ENCODE data around the gene MYO16. TPM values are rescaled to one million over a fixed set of nuclear protein-coding genes. Genes with fewer than 3 reads are reported as not detected.
A peak's percentile ranks its signal among the peaks of the same experiment; 100 is the strongest.

MYO16 gene
- total RNA-seq, 6 experiments from 2014 or later, result not detected

- Mint-ChIP-seq H3K36me3 (ENCODE audit: low read depth) (peaks cover 5% of the 10 kb centered on the region; the same call in 1 of the 2 replicates), H3K27me3 (ENCODE audit: insufficient read depth) (no peaks in the 10 kb centered on the region; the same call in 1 of the 2 replicates), H3K4me3 (peak overlapping the region; percentile 72; the same call in 1 of the 2 replicates), H3K27ac (peak overlapping the region; percentile 95), H3K9me3 (no peaks in the 10 kb centered on the region), H3K4me1 (ENCODE audit: low read depth) (peaks cover 47% of the 10 kb centered on the region)
- TF ChIP-seq CTCF (IDR thresholded peaks at IDR 0.05), result no peak
- no peak for DNase-seq
Observed at GRCh38 chr13:109157275-109157674, 527.9 kb downstream of the MYO16 start.

- TF ChIP-seq CTCF (IDR thresholded peaks at IDR 0.05), result no peak
- H3K36me3 Mint-ChIP-seq (ENCODE audit: low read depth), result peaks cover 5% of the 10 kb centered on the region; the same call in 1 of the 2 replicates
- H3K27ac Mint-ChIP-seq, result peak overlapping the region; percentile 14; the same call in 1 of the 2 replicates
- no peak for DNase-seq
- no peaks in the 10 kb centered on the region; the same call in 1 of the 2 replicates for H3K27me3 Mint-ChIP-seq (ENCODE audit: insufficient read depth)
- H3K4me3 Mint-ChIP-seq, result no peak overlapping the region
- H3K4me1 Mint-ChIP-seq (ENCODE audit: low read depth), result peaks cover 47% of the 10 kb centered on the region
- no peaks in the 10 kb centered on the region for H3K9me3 Mint-ChIP-seq
Observed at GRCh38 chr13:109158383-109158782, 529.0 kb downstream of the MYO16 start.

DNA sequence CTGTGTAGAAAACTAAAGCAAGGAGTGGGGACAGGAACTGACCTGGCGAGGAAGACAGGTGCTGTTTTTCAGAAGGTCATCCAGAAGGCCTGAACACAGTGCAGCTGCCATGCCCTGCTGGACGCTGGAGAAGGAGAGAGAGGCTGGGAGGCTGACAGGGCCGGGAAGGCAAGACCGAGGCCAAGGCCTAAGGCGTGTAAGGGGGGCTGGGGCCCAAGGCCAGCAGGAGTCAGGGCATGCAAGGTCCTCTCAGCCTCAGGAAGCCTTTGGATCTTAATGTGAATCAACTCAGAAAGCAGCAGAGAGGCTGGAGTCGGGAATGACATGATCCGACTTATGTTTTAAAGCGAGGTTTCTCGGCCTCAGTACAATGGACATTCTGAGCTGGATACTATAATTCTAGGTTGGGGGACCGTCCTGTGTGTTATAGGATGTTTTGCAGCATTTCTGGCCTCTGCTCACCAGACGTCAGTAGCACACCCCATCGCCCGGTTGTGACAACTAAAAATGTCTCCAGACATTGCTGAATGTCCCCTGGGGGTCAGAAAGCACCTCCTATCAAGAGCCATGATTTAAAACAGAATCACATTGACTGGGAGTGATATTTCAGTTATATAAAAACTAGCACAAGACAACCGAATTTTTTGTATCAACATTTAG lies 530.4 kb downstream of the MYO16 start:
- Mint-ChIP-seq H3K4me3 (no peak overlapping the region), H3K4me1 (ENCODE audit: low read depth) (peaks cover 39% of the 10 kb centered on the region), H3K9me3 (no peaks in the 10 kb centered on the region), H3K27ac (no peak overlapping the region), H3K27me3 (ENCODE audit: insufficient read depth) (no peaks in the 10 kb centered on the region), H3K36me3 (ENCODE audit: low read depth) (no peaks in the 10 kb centered on the region)
- no peak for TF ChIP-seq CTCF (IDR thresholded peaks at IDR 0.05)
- DNase-seq, result no peak

GRCh38 chr13:109160357-109160756 lies 530.9 kb downstream of the MYO16 start:
- no peaks in the 10 kb centered on the region for H3K27me3 Mint-ChIP-seq (ENCODE audit: insufficient read depth)
- H3K27ac Mint-ChIP-seq, result no peak overlapping the region
- no peaks in the 10 kb centered on the region for H3K36me3 Mint-ChIP-seq (ENCODE audit: low read depth)
- H3K9me3 Mint-ChIP-seq, result no peaks in the 10 kb centered on the region
- peaks cover 33% of the 10 kb centered on the region for H3K4me1 Mint-ChIP-seq (ENCODE audit: low read depth)
- TF ChIP-seq CTCF (IDR thresholded peaks at IDR 0.05), result no peak
- no peak overlapping the region for H3K4me3 Mint-ChIP-seq
- DNase-seq, result no peak

GRCh38 chr13:109160887-109161669 lies 531.7 kb downstream of the MYO16 start:
- H3K27ac Mint-ChIP-seq, result no peak overlapping the region
- H3K9me3 Mint-ChIP-seq, result no peaks in the 10 kb centered on the region
- no peak for DNase-seq
- H3K27me3 Mint-ChIP-seq (ENCODE audit: insufficient read depth), result no peaks in the 10 kb centered on the region
- H3K36me3 Mint-ChIP-seq (ENCODE audit: low read depth), result no peaks in the 10 kb centered on the region
- peaks cover 26% of the 10 kb centered on the region for H3K4me1 Mint-ChIP-seq (ENCODE audit: low read depth)
- H3K4me3 Mint-ChIP-seq, result no peak overlapping the region
- no peak for TF ChIP-seq CTCF (IDR thresholded peaks at IDR 0.05)

All from HFFc6 (cell line).